Stomach (tissue), 4 donors: ENCODE data around the gene COL12A1.

Experiments
- CTCF ChIP-seq, 7 experiments: fragments of 450-650 bp in 4 of 7; fragments of 200-600 bp in 3 of 7; sonication (generic) in 3 of 7; IDR thresholded peaks; one replicate each; pipeline ENCODE4 v1.5.1; 2016 to 2019; ENCODE audit warnings: antibody characterized with exemption in 7 of 7, control low read depth in 2 of 7, mild to moderate bottlenecking in 1 of 7
- POLR2A ChIP-seq, 4 donors: fragments of 450-650 bp; IDR thresholded peaks; one replicate each; pipeline ENCODE4 v1.6.1; 2016; ENCODE audit warnings: antibody characterized with exemption in 4 of 4, control low read depth in 2 of 4, mild to moderate bottlenecking in 1 of 4, moderate library complexity in 1 of 4

DNA sequence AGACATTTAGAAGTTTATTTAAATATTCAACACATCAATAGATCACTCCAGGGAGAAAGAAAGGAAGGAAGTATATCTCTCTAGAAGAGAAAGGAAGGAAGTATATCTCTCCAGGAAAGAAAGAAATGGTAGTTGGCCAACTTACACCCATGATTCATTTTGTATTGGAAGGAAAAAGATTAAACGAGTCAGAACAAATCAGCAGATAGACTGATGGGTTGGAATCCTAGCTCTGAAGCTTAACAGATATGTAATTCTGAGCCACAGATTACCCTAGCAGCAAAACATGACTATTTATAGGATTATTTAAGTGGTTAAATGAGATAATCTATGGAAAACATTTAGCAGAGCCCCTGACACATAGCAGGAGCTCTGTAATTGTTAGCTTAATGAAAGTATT lies 27.1 kb downstream of the COL12A1 start:
- TF ChIP-seq POLR2A (IDR thresholded peaks at IDR 0.05) (no peak), CTCF (IDR thresholded peaks at IDR 0.05) (no peak)
